Measurements from ENCODE around the gene EIF3D. TPM values are rescaled to one million over a fixed set of nuclear protein-coding genes. Genes with fewer than 3 reads are reported as not detected.

The EIF3D gene
- total RNA-seq, 1 experiment from 2014 or later, result 237 TPM

DNA sequence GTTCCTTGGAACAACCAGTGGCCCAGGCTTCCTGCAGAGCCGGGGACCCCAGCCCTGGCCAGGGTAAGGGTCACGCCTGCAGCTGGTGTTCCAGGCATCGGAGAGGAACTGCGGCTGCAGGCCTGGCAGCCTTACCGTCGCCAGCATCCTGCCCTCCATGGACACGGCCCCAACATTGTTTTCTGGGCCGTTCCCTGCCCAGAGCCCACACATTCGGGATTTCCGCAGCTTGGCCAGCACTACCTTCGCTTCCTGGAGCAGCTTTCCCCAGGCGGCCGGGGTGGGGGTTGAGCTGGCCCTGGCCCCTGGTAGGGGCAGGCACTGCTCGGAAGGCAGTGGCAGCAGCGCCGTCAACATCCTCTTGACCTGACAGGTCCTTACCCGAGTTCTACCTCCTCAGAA, 65.2 kb downstream of the EIF3D start:
- TF ChIP-seq ELF4 (CRISPR knock-in tag; IDR thresholded peaks at IDR 0.05; ENCODE audit: low read depth), result no peak
- TF ChIP-seq TEAD1 (CRISPR knock-in tag; IDR thresholded peaks at IDR 0.05), result no peak
- no peak for TF ChIP-seq GTF2I (CRISPR knock-in tag; conservative IDR thresholded peaks at IDR 0.05)
- TF ChIP-seq, protein P1, sequence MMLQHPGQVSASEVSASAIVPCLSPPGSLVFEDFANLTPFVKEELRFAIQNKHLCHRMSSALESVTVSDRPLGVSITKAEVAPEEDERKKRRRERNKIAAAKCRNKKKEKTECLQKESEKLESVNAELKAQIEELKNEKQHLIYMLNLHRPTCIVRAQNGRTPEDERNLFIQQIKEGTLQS (CRISPR knock-in tag; conservative IDR thresholded peaks at IDR 0.05), result no peak
- no peak for TF ChIP-seq IRF2 (CRISPR knock-in tag; IDR thresholded peaks at IDR 0.05; ENCODE audit: borderline replicate concordance, low read depth)
- no peak for TF ChIP-seq ZNF423 (CRISPR knock-in tag; IDR thresholded peaks at IDR 0.05)
- no peak for TF ChIP-seq ATF2 (CRISPR knock-in tag; IDR thresholded peaks at IDR 0.05; ENCODE audit: borderline replicate concordance, low read depth)
- TF ChIP-seq ZNF396 (CRISPR knock-in tag; IDR thresholded peaks at IDR 0.05; ENCODE audit: borderline replicate concordance), result no peak
- no peak for TF ChIP-seq ZBTB43 (CRISPR knock-in tag; IDR thresholded peaks at IDR 0.05)
- no peak for TF ChIP-seq CREM (CRISPR knock-in tag; IDR thresholded peaks at IDR 0.05)
- TF ChIP-seq ZNF232 (CRISPR knock-in tag; IDR thresholded peaks at IDR 0.05), result no peak
- no peak for TF ChIP-seq ESRRA (CRISPR knock-in tag; IDR thresholded peaks at IDR 0.05; ENCODE audit: borderline replicate concordance)
- TF ChIP-seq ZNF416 (CRISPR knock-in tag; IDR thresholded peaks at IDR 0.05), result no peak
- TF ChIP-seq, protein P2, sequence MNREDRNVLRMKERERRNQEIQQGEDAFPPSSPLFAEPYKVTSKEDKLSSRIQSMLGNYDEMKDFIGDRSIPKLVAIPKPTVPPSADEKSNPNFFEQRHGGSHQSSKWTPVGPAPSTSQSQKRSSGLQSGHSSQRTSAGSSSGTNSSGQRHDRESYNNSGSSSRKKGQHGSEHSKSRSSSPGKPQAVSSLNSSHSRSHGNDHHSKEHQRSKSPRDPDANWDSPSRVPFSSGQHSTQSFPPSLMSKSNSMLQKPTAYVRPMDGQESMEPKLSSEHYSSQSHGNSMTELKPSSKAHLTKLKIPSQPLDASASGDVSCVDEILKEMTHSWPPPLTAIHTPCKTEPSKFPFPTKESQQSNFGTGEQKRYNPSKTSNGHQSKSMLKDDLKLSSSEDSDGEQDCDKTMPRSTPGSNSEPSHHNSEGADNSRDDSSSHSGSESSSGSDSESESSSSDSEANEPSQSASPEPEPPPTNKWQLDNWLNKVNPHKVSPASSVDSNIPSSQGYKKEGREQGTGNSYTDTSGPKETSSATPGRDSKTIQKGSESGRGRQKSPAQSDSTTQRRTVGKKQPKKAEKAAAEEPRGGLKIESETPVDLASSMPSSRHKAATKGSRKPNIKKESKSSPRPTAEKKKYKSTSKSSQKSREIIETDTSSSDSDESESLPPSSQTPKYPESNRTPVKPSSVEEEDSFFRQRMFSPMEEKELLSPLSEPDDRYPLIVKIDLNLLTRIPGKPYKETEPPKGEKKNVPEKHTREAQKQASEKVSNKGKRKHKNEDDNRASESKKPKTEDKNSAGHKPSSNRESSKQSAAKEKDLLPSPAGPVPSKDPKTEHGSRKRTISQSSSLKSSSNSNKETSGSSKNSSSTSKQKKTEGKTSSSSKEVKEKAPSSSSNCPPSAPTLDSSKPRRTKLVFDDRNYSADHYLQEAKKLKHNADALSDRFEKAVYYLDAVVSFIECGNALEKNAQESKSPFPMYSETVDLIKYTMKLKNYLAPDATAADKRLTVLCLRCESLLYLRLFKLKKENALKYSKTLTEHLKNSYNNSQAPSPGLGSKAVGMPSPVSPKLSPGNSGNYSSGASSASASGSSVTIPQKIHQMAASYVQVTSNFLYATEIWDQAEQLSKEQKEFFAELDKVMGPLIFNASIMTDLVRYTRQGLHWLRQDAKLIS (CRISPR knock-in tag; IDR thresholded peaks at IDR 0.05; ENCODE audit: borderline replicate concordance), result no peak
- TF ChIP-seq, protein P3, sequence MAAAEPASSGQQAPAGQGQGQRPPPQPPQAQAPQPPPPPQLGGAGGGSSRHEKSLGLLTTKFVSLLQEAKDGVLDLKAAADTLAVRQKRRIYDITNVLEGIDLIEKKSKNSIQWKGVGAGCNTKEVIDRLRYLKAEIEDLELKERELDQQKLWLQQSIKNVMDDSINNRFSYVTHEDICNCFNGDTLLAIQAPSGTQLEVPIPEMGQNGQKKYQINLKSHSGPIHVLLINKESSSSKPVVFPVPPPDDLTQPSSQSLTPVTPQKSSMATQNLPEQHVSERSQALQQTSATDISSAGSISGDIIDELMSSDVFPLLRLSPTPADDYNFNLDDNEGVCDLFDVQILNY (CRISPR knock-in tag; IDR thresholded peaks at IDR 0.05), result no peak
- TF ChIP-seq NFATC4 (CRISPR knock-in tag; IDR thresholded peaks at IDR 0.05), result no peak
- no peak for TF ChIP-seq JUN (CRISPR knock-in tag; IDR thresholded peaks at IDR 0.05)
- no peak for TF ChIP-seq ZNF263 (CRISPR knock-in tag; IDR thresholded peaks at IDR 0.05; ENCODE audit: low read depth)
- TF ChIP-seq NR3C1 (CRISPR knock-in tag; conservative IDR thresholded peaks at IDR 0.05; ENCODE audit: low read depth), result no peak
- TF ChIP-seq SOX15 (CRISPR knock-in tag; IDR thresholded peaks at IDR 0.05), result no peak
- no peaks in the 10 kb centered on the region for H3K9me3 Mint-ChIP-seq
- no peak overlapping the region for H3K27ac Mint-ChIP-seq
- DNase-seq (ENCODE audit: low spot score) (no peak), ATAC-seq (no peak)
- POLR2A ChIA-PET, result no interaction called here
- CTCF ChIA-PET, result interaction anchor here (0.8 to 3.2 kb wide), 3 partner anchors 23 to 186 kb away, joined by 3 to 16 read pairs (median 8); no protein-coding TSS in a partner anchor
- no peaks in the 10 kb centered on the region for H3K36me3 Mint-ChIP-seq
- H3K27me3 Mint-ChIP-seq (ENCODE audit: low read depth), result peaks cover 3% of the 10 kb centered on the region
- no peak overlapping the region for H3K4me3 Mint-ChIP-seq
- H3K4me1 Mint-ChIP-seq, result peaks cover 29% of the 10 kb centered on the region

Data from WTC11 (cell line).